Measurements from ENCODE around the gene AKAP6. TPM values are rescaled to one million over a fixed set of nuclear protein-coding genes. Genes with fewer than 3 reads are reported as not detected.

The AKAP6 gene
- total and polyA plus RNA-seq, 4 donors, result 0.42 to 3.2 (median 1.7) TPM

- H3K9me3 ChIP-seq (ENCODE audit: control insufficient read depth in 4 of 4, low read length in 3 of 4), result no peaks in the 10 kb centered on the region
- no peaks in the 10 kb centered on the region for H3K4me1 ChIP-seq (ENCODE audit: control insufficient read depth in 4 of 4, insufficient read depth in 4 of 4, low read length in 3 of 4)
- no peak for TF ChIP-seq RXRA (IDR thresholded peaks at IDR 0.05)
- TF ChIP-seq ZBTB33 (IDR thresholded peaks at IDR 0.05), result no peak
- no peak for TF ChIP-seq RAD21 (IDR thresholded peaks at IDR 0.05)
- TF ChIP-seq FOXA1 (IDR thresholded peaks at IDR 0.05), result no peak
- no peak for TF ChIP-seq HNF4A (conservative IDR thresholded peaks at IDR 0.05)
- TF ChIP-seq HNF4G (IDR thresholded peaks at IDR 0.05), result no peak
- no peak for TF ChIP-seq FOXA2 (IDR thresholded peaks at IDR 0.05)
- no peak for TF ChIP-seq ATF3 (IDR thresholded peaks at IDR 0.05)
- TF ChIP-seq GABPA (IDR thresholded peaks at IDR 0.05 in 1 of 2, conservative IDR thresholded peaks at IDR 0.05 in 1 of 2), result no peak
- no peaks in the 10 kb centered on the region for H3K36me3 ChIP-seq (ENCODE audit: control insufficient read depth in 4 of 4, insufficient read depth in 3 of 4, low read depth in 1 of 4, low read length in 3 of 4)
- no peak for DNase-seq (ENCODE audit: low spot score)
- 81% methylated on average over 5 of the region's 5 CpGs for WGBS
- H3K9ac ChIP-seq (ENCODE audit: low read depth in 1 of 2, low read length in 2 of 2), result no peak overlapping the region
- no peak overlapping the region for H3K27ac ChIP-seq (ENCODE audit: low read depth in 1 of 2, low read length in 2 of 2)
- no peak overlapping the region for H3K4me3 ChIP-seq (ENCODE audit: low read depth in 1 of 3, low read length in 3 of 3)
- H3K27me3 ChIP-seq (ENCODE audit: control insufficient read depth in 4 of 4, insufficient read depth in 4 of 4, low read length in 3 of 4), result no peaks in the 10 kb centered on the region
These were observed 432.4 kb downstream of the AKAP6 start for GRCh38 chr14:32761381-32761968.

GRCh38 chr14:32762886-32763285, 433.8 kb downstream of the AKAP6 start:
- no peaks in the 10 kb centered on the region for H3K36me3 ChIP-seq (ENCODE audit: control insufficient read depth in 4 of 4, insufficient read depth in 3 of 4, low read depth in 1 of 4, low read length in 3 of 4)
- H3K27me3 ChIP-seq (ENCODE audit: control insufficient read depth in 4 of 4, insufficient read depth in 4 of 4, low read length in 3 of 4), result no peaks in the 10 kb centered on the region
- H3K9me3 ChIP-seq (ENCODE audit: control insufficient read depth in 4 of 4, low read length in 3 of 4), result no peaks in the 10 kb centered on the region
- H3K9ac ChIP-seq (ENCODE audit: low read depth in 1 of 2, low read length in 2 of 2), result no peak overlapping the region
- no peak overlapping the region for H3K27ac ChIP-seq (ENCODE audit: low read depth in 1 of 2, low read length in 2 of 2)
- no peak overlapping the region for H3K4me3 ChIP-seq (ENCODE audit: low read depth in 1 of 3, low read length in 3 of 3)
- WGBS, result 83% methylated on average over 2 of the region's 2 CpGs
- TF ChIP-seq ZBTB33 (IDR thresholded peaks at IDR 0.05) (no peak), CTCF (IDR thresholded peaks at IDR 0.05; ENCODE audit: low read depth, low read length, missing input control) (no peak)
- H3K4me1 ChIP-seq (ENCODE audit: control insufficient read depth in 4 of 4, insufficient read depth in 4 of 4, low read length in 3 of 4), result no peaks in the 10 kb centered on the region
- no peak for DNase-seq (ENCODE audit: low spot score)

- Histone ChIP-seq H3K9me3 (ENCODE audit: control insufficient read depth in 4 of 4, low read length in 3 of 4) (no peaks in the 10 kb centered on the region), H3K4me1 (ENCODE audit: control insufficient read depth in 4 of 4, insufficient read depth in 4 of 4, low read length in 3 of 4) (no peaks in the 10 kb centered on the region), H3K27me3 (ENCODE audit: control insufficient read depth in 4 of 4, insufficient read depth in 4 of 4, low read length in 3 of 4) (no peaks in the 10 kb centered on the region), H3K9ac (ENCODE audit: low read depth in 1 of 2, low read length in 2 of 2) (no peak overlapping the region), H3K27ac (ENCODE audit: low read depth in 1 of 2, low read length in 2 of 2) (no peak overlapping the region), H3K36me3 (ENCODE audit: control insufficient read depth in 4 of 4, insufficient read depth in 3 of 4, low read depth in 1 of 4, low read length in 3 of 4) (no peaks in the 10 kb centered on the region), H3K4me3 (ENCODE audit: low read depth in 1 of 3, low read length in 3 of 3) (no peak overlapping the region)
- 84% methylated on average over 1 of the region's 1 CpG for WGBS
- DNase-seq (ENCODE audit: low spot score), result no peak
- TF ChIP-seq JUND (IDR thresholded peaks at IDR 0.05) (no peak), ZBTB33 (IDR thresholded peaks at IDR 0.05) (no peak), REST (IDR thresholded peaks at IDR 0.05) (no peak), YY1 (IDR thresholded peaks at IDR 0.05) (no peak), TAF1 (conservative IDR thresholded peaks at IDR 0.05) (no peak), FOXA1 (IDR thresholded peaks at IDR 0.05) (no peak), RXRA (IDR thresholded peaks at IDR 0.05) (no peak), GABPA (IDR thresholded peaks at IDR 0.05 in 1 of 2, conservative IDR thresholded peaks at IDR 0.05 in 1 of 2) (no peak), MAX (IDR thresholded peaks at IDR 0.05) (no peak), HNF4G (IDR thresholded peaks at IDR 0.05) (no peak)
These were observed 434.6 kb downstream of the AKAP6 start for GRCh38 chr14:32763673-32764072.
